ENCODE data around the gene TCF23. TPM values are rescaled to one million over a fixed set of nuclear protein-coding genes. Genes with fewer than 3 reads are reported as not detected.

TCF23 gene
- total and polyA plus RNA-seq, 2 experiments from 2014 or later, result 0.03 to 0.07 TPM

DNA sequence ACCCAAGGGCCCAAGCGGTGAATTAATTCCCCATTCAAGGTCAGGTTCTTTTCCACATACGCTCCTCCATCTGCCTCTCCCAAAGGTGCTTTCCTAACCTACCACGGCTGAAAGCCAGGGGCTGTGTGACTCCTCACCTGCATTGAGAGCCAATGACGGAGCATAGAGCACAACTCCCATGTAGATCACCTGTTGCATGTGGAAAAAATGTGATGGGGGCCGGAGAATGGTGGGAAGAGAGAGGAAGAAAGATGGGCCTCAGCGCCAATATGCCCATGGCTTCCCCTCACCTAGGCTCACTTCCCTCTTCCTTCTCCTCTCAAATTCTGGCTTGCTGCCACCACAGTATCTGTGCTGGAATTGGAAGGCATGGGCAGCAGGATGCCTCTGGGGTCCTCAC, 57.5 kb downstream of the TCF23 start (continued):
- TF ChIP-seq, protein P1, sequence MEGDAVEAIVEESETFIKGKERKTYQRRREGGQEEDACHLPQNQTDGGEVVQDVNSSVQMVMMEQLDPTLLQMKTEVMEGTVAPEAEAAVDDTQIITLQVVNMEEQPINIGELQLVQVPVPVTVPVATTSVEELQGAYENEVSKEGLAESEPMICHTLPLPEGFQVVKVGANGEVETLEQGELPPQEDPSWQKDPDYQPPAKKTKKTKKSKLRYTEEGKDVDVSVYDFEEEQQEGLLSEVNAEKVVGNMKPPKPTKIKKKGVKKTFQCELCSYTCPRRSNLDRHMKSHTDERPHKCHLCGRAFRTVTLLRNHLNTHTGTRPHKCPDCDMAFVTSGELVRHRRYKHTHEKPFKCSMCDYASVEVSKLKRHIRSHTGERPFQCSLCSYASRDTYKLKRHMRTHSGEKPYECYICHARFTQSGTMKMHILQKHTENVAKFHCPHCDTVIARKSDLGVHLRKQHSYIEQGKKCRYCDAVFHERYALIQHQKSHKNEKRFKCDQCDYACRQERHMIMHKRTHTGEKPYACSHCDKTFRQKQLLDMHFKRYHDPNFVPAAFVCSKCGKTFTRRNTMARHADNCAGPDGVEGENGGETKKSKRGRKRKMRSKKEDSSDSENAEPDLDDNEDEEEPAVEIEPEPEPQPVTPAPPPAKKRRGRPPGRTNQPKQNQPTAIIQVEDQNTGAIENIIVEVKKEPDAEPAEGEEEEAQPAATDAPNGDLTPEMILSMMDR (conservative IDR thresholded peaks at IDR 0.05; ENCODE audit: low read depth in 2 of 2), result no peak
- TF ChIP-seq, protein P2, sequence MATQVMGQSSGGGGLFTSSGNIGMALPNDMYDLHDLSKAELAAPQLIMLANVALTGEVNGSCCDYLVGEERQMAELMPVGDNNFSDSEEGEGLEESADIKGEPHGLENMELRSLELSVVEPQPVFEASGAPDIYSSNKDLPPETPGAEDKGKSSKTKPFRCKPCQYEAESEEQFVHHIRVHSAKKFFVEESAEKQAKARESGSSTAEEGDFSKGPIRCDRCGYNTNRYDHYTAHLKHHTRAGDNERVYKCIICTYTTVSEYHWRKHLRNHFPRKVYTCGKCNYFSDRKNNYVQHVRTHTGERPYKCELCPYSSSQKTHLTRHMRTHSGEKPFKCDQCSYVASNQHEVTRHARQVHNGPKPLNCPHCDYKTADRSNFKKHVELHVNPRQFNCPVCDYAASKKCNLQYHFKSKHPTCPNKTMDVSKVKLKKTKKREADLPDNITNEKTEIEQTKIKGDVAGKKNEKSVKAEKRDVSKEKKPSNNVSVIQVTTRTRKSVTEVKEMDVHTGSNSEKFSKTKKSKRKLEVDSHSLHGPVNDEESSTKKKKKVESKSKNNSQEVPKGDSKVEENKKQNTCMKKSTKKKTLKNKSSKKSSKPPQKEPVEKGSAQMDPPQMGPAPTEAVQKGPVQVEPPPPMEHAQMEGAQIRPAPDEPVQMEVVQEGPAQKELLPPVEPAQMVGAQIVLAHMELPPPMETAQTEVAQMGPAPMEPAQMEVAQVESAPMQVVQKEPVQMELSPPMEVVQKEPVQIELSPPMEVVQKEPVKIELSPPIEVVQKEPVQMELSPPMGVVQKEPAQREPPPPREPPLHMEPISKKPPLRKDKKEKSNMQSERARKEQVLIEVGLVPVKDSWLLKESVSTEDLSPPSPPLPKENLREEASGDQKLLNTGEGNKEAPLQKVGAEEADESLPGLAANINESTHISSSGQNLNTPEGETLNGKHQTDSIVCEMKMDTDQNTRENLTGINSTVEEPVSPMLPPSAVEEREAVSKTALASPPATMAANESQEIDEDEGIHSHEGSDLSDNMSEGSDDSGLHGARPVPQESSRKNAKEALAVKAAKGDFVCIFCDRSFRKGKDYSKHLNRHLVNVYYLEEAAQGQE (IDR thresholded peaks at IDR 0.05; ENCODE audit: unreplicated experiment), result no peak
- TF ChIP-seq POLR2AphosphoS5 (IDR thresholded peaks at IDR 0.05; ENCODE audit: low read depth), result no peak
- TF ChIP-seq ZNF331 (CRISPR knock-in tag; IDR thresholded peaks at IDR 0.05; ENCODE audit: low read depth), result no peak
- no peak for TF ChIP-seq CREB1 (CRISPR knock-in tag; IDR thresholded peaks at IDR 0.05; ENCODE audit: low read depth)
- TF ChIP-seq, protein P3, sequence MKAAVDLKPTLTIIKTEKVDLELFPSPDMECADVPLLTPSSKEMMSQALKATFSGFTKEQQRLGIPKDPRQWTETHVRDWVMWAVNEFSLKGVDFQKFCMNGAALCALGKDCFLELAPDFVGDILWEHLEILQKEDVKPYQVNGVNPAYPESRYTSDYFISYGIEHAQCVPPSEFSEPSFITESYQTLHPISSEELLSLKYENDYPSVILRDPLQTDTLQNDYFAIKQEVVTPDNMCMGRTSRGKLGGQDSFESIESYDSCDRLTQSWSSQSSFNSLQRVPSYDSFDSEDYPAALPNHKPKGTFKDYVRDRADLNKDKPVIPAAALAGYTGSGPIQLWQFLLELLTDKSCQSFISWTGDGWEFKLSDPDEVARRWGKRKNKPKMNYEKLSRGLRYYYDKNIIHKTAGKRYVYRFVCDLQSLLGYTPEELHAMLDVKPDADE (IDR thresholded peaks at IDR 0.05), result no peak
- TF ChIP-seq EZH2phosphoT487 (IDR thresholded peaks at IDR 0.05; ENCODE audit: unreplicated experiment), result no peak

Other genes starting within 250 kb of the TCF23 start
- gene MAPRE3, start 178.4 kb upstream of the TCF23 start, total RNA-seq (2014; rRNA removed; shearing (Covaris generic)), result 3.7 and 4.5 TPM in 2 replicates
- gene MAPRE3, start 178.4 kb upstream of the TCF23 start, polyA plus RNA-seq (2016; fragmentation: Nextera tagmentation; extraction: Ambion mirVana), result 3.3 and 3.5 TPM in 2 replicates
- 34.2 and 36.5 TPM in 2 replicates for gene TMEM214, start 116.0 kb upstream of the TCF23 start, total RNA-seq (2014; rRNA removed; shearing (Covaris generic))
- gene TMEM214, start 116.0 kb upstream of the TCF23 start, polyA plus RNA-seq (2016; fragmentation: Nextera tagmentation; extraction: Ambion mirVana), result 16.2 and 18.4 TPM in 2 replicates
- 31.3 and 32.9 TPM in 2 replicates for gene AGBL5, start 97.3 kb upstream of the TCF23 start, total RNA-seq (2014; rRNA removed; shearing (Covaris generic))
- 17.9 and 18.5 TPM in 2 replicates for gene AGBL5, start 97.3 kb upstream of the TCF23 start, polyA plus RNA-seq (2016; fragmentation: Nextera tagmentation; extraction: Ambion mirVana)
- 155 and 226 TPM in 2 replicates for gene OST4, start 77.3 kb upstream of the TCF23 start, total RNA-seq (2014; rRNA removed; shearing (Covaris generic))
- 568 and 617 TPM in 2 replicates for gene OST4, start 77.3 kb upstream of the TCF23 start, polyA plus RNA-seq (2016; fragmentation: Nextera tagmentation; extraction: Ambion mirVana)
- 4.8 and 15.4 TPM in 2 replicates for gene EMILIN1, start 70.4 kb upstream of the TCF23 start, total RNA-seq (2014; rRNA removed; shearing (Covaris generic))
- gene EMILIN1, start 70.4 kb upstream of the TCF23 start, polyA plus RNA-seq (2016; fragmentation: Nextera tagmentation; extraction: Ambion mirVana), result 3.2 and 4.5 TPM in 2 replicates
- 8.8 and 9.7 TPM in 2 replicates for gene KHK, start 62.2 kb upstream of the TCF23 start, total RNA-seq (2014; rRNA removed; shearing (Covaris generic))
- 8.4 and 9.7 TPM in 2 replicates for gene KHK, start 62.2 kb upstream of the TCF23 start, polyA plus RNA-seq (2016; fragmentation: Nextera tagmentation; extraction: Ambion mirVana)
- 2.3 and 4.1 TPM in 2 replicates for gene CGREF1, start 29.9 kb upstream of the TCF23 start, total RNA-seq (2014; rRNA removed; shearing (Covaris generic))
- 3.5 and 4.5 TPM in 2 replicates for gene CGREF1, start 29.9 kb upstream of the TCF23 start, polyA plus RNA-seq (2016; fragmentation: Nextera tagmentation; extraction: Ambion mirVana)
- gene ABHD1, start 25.2 kb upstream of the TCF23 start, total RNA-seq (2014; rRNA removed; shearing (Covaris generic)), result 0.19 and 0.38 TPM in 2 replicates
- gene ABHD1, start 25.2 kb upstream of the TCF23 start, polyA plus RNA-seq (2016; fragmentation: Nextera tagmentation; extraction: Ambion mirVana), result 0.55 and 0.66 TPM in 2 replicates
- 65.9 and 79.7 TPM in 2 replicates for gene PREB, start 14.4 kb upstream of the TCF23 start, total RNA-seq (2014; rRNA removed; shearing (Covaris generic))
- gene PREB, start 14.4 kb upstream of the TCF23 start, polyA plus RNA-seq (2016; fragmentation: Nextera tagmentation; extraction: Ambion mirVana), result 39.0 and 41.2 TPM in 2 replicates
- gene PRR30, start 9.6 kb upstream of the TCF23 start, total RNA-seq (2014; rRNA removed; shearing (Covaris generic)), result not detected in 2 replicates
- not detected in 2 replicates for gene PRR30, start 9.6 kb upstream of the TCF23 start, polyA plus RNA-seq (2016; fragmentation: Nextera tagmentation; extraction: Ambion mirVana)
- 98.3 and 129 TPM in 2 replicates for gene ATRAID, start 63.0 kb downstream of the TCF23 start, total RNA-seq (2014; rRNA removed; shearing (Covaris generic))
- 154 and 164 TPM in 2 replicates for gene ATRAID, start 63.0 kb downstream of the TCF23 start, polyA plus RNA-seq (2016; fragmentation: Nextera tagmentation; extraction: Ambion mirVana)
- gene SLC5A6, start 63.3 kb downstream of the TCF23 start, total RNA-seq (2014; rRNA removed; shearing (Covaris generic)), result 138 and 153 TPM in 2 replicates
- 41.0 and 44.3 TPM in 2 replicates for gene SLC5A6, start 63.3 kb downstream of the TCF23 start, polyA plus RNA-seq (2016; fragmentation: Nextera tagmentation; extraction: Ambion mirVana)
- 126 and 147 TPM in 2 replicates for gene CAD, start 68.4 kb downstream of the TCF23 start, total RNA-seq (2014; rRNA removed; shearing (Covaris generic))
- gene CAD, start 68.4 kb downstream of the TCF23 start, polyA plus RNA-seq (2016; fragmentation: Nextera tagmentation; extraction: Ambion mirVana), result 38.1 and 39.2 TPM in 2 replicates
- 5.1 and 8.3 TPM in 2 replicates for gene SLC30A3, start 114.0 kb downstream of the TCF23 start, total RNA-seq (2014; rRNA removed; shearing (Covaris generic))
- 4.1 and 6.0 TPM in 2 replicates for gene SLC30A3, start 114.0 kb downstream of the TCF23 start, polyA plus RNA-seq (2016; fragmentation: Nextera tagmentation; extraction: Ambion mirVana)
- 0.39 and 0.59 TPM in 2 replicates for gene DNAJC5G, start 126.4 kb downstream of the TCF23 start, total RNA-seq (2014; rRNA removed; shearing (Covaris generic))
- not detected in 2 replicates for gene DNAJC5G, start 126.4 kb downstream of the TCF23 start, polyA plus RNA-seq (2016; fragmentation: Nextera tagmentation; extraction: Ambion mirVana)
- 3.3 and 4.5 TPM in 2 replicates for gene TRIM54, start 133.4 kb downstream of the TCF23 start, total RNA-seq (2014; rRNA removed; shearing (Covaris generic))
- gene TRIM54, start 133.4 kb downstream of the TCF23 start, polyA plus RNA-seq (2016; fragmentation: Nextera tagmentation; extraction: Ambion mirVana), result 1.6 and 3.4 TPM in 2 replicates
- 0.59 TPM in 1 of 2 replicates, not detected in the other for gene UCN, start 159.4 kb downstream of the TCF23 start, total RNA-seq (2014; rRNA removed; shearing (Covaris generic))
- gene UCN, start 159.4 kb downstream of the TCF23 start, polyA plus RNA-seq (2016; fragmentation: Nextera tagmentation; extraction: Ambion mirVana), result 0.30 and 0.99 TPM in 2 replicates
- 52.5 and 68.9 TPM in 2 replicates for gene MPV17, start 174.1 kb downstream of the TCF23 start, total RNA-seq (2014; rRNA removed; shearing (Covaris generic))
- gene MPV17, start 174.1 kb downstream of the TCF23 start, polyA plus RNA-seq (2016; fragmentation: Nextera tagmentation; extraction: Ambion mirVana), result 93.1 and 94.2 TPM in 2 replicates
- 110 and 118 TPM in 2 replicates for gene GTF3C2, start 207.8 kb downstream of the TCF23 start, total RNA-seq (2014; rRNA removed; shearing (Covaris generic))
- 69.1 and 81.7 TPM in 2 replicates for gene GTF3C2, start 207.8 kb downstream of the TCF23 start, polyA plus RNA-seq (2016; fragmentation: Nextera tagmentation; extraction: Ambion mirVana)
- 43.9 and 51.4 TPM in 2 replicates for gene EIF2B4, start 221.3 kb downstream of the TCF23 start, total RNA-seq (2014; rRNA removed; shearing (Covaris generic))
- 64.0 and 64.4 TPM in 2 replicates for gene EIF2B4, start 221.3 kb downstream of the TCF23 start, polyA plus RNA-seq (2016; fragmentation: Nextera tagmentation; extraction: Ambion mirVana)
- gene SNX17, start 221.6 kb downstream of the TCF23 start, total RNA-seq (2014; rRNA removed; shearing (Covaris generic)), result 58.0 and 66.2 TPM in 2 replicates
- 32.6 and 34.0 TPM in 2 replicates for gene SNX17, start 221.6 kb downstream of the TCF23 start, polyA plus RNA-seq (2016; fragmentation: Nextera tagmentation; extraction: Ambion mirVana)
- 13.2 and 13.4 TPM in 2 replicates for gene ZNF513, start 231.7 kb downstream of the TCF23 start, total RNA-seq (2014; rRNA removed; shearing (Covaris generic))
- gene ZNF513, start 231.7 kb downstream of the TCF23 start, polyA plus RNA-seq (2016; fragmentation: Nextera tagmentation; extraction: Ambion mirVana), result 10.4 and 11.3 TPM in 2 replicates